Glutamatergic neuron (in vitro differentiated cells): ENCODE results near the gene SUGCT. TPM values are rescaled to one million over a fixed set of nuclear protein-coding genes. Genes with fewer than 3 reads are reported as not detected.

ENCODE experiments used
- DNase-seq: peaks from one replicate; pipeline ENCODE4 v3.0.0; 2022
- H3K27ac Mint-ChIP-seq: one replicate; pipeline ENCODE4 v1.8.0; 2020; ENCODE audit warnings: mild to moderate bottlenecking, mixed read lengths, inconsistent platforms; ENCODE audit not compliant: unreplicated experiment
- H3K27me3 Mint-ChIP-seq: one replicate; pipeline ENCODE4 v1.8.0; 2020; ENCODE audit warnings: mild to moderate bottlenecking, moderate library complexity, mixed read lengths, inconsistent platforms; ENCODE audit not compliant: unreplicated experiment
- H3K36me3 Mint-ChIP-seq: one replicate; pipeline ENCODE4 v1.8.0; 2020; ENCODE audit warnings: mild to moderate bottlenecking, mixed read lengths, inconsistent platforms; ENCODE audit not compliant: unreplicated experiment
- H3K4me1 Mint-ChIP-seq: one replicate; pipeline ENCODE4 v1.8.0; 2020; ENCODE audit warnings: mild to moderate bottlenecking, low read depth, mixed read lengths, inconsistent platforms; ENCODE audit not compliant: unreplicated experiment
- H3K4me3 Mint-ChIP-seq: one replicate; pipeline ENCODE4 v1.8.0; 2020; ENCODE audit warnings: mild to moderate bottlenecking, mixed read lengths, inconsistent platforms; ENCODE audit not compliant: unreplicated experiment
- H3K9me3 Mint-ChIP-seq: one replicate; pipeline ENCODE4 v1.8.0; 2020; ENCODE audit warnings: mild to moderate bottlenecking, moderate library complexity, mixed read lengths, inconsistent platforms; ENCODE audit not compliant: unreplicated experiment
- total RNA-seq: library from RNA; stranded (reverse); fragmentation: NEBNext Ultra II Directional; extraction: Animal tissue kit (Norgen Biotek cat#: 25700); gene quantifications from one replicate; pipeline ENCODE4 v1.2.1, GENCODE V29; 2021; ENCODE audit not compliant: unreplicated experiment
- TF ChIP-seq, protein P1 (sequence below): fragments of 200-600 bp; sonication (generic); IDR thresholded peaks from one replicate; pipeline ENCODE4 v1.5.0; 2021; ENCODE audit not compliant: partially characterized antibody, unreplicated experiment

The SUGCT gene
- total RNA-seq, 1 donor from 2014 or later, result 1.2 TPM

DNA sequence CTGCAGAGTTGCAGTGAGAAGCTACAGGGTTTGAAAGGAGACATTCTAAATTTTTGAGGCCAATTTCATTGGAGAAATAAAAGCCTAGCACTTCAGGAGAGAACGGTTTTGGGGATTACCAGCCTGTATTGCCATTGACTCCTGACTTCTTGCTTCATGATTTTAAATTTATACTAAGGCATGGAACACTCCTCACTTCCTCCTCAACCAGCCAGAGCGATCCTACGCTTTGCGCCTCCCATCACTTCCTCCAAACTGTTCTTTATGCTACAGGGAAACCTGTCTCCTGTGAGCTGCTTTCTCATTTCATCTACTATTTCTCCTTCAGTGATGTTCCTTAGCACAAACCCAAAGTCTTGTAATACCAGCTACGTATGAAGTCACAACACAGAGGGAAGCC is 495.1 kb downstream of the SUGCT start:
- H3K4me3 Mint-ChIP-seq, result no peak overlapping the region
- H3K27me3 Mint-ChIP-seq, result no peaks in the 10 kb centered on the region
- no peaks in the 10 kb centered on the region for H3K36me3 Mint-ChIP-seq
- H3K9me3 Mint-ChIP-seq, result no peaks in the 10 kb centered on the region
- DNase-seq, result no peak
- H3K4me1 Mint-ChIP-seq, result peaks cover 2% of the 10 kb centered on the region
- TF ChIP-seq, protein P1, sequence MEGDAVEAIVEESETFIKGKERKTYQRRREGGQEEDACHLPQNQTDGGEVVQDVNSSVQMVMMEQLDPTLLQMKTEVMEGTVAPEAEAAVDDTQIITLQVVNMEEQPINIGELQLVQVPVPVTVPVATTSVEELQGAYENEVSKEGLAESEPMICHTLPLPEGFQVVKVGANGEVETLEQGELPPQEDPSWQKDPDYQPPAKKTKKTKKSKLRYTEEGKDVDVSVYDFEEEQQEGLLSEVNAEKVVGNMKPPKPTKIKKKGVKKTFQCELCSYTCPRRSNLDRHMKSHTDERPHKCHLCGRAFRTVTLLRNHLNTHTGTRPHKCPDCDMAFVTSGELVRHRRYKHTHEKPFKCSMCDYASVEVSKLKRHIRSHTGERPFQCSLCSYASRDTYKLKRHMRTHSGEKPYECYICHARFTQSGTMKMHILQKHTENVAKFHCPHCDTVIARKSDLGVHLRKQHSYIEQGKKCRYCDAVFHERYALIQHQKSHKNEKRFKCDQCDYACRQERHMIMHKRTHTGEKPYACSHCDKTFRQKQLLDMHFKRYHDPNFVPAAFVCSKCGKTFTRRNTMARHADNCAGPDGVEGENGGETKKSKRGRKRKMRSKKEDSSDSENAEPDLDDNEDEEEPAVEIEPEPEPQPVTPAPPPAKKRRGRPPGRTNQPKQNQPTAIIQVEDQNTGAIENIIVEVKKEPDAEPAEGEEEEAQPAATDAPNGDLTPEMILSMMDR, result no peak
- H3K27ac Mint-ChIP-seq, result no peak overlapping the region

DNA sequence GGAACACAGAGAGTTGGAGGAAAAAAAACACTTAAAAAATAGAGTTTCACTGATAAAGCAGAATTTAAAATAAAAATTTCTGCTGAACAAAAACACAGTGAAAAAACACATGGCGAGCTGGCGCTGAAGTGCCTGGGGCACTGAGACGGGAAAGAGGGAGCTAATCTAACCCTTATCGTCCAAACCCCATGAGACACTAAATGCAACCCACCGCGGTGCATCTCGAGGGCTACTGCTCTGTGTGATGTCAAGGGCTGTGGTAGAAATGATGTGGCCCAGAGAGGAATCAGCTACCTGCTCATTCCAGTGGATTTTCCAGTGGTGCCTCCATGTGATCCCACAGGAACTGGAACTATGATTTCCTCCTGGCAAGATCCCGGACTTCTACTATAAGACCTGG is 499.3 kb downstream of the SUGCT start:
- no peaks in the 10 kb centered on the region for H3K36me3 Mint-ChIP-seq
- no peak overlapping the region for H3K4me3 Mint-ChIP-seq
- TF ChIP-seq, protein P1, result no peak
- H3K27ac Mint-ChIP-seq, result no peak overlapping the region
- no peaks in the 10 kb centered on the region for H3K9me3 Mint-ChIP-seq
- DNase-seq, result no peak
- peaks cover 1% of the 10 kb centered on the region for H3K27me3 Mint-ChIP-seq
- H3K4me1 Mint-ChIP-seq, result no peaks in the 10 kb centered on the region

DNA sequence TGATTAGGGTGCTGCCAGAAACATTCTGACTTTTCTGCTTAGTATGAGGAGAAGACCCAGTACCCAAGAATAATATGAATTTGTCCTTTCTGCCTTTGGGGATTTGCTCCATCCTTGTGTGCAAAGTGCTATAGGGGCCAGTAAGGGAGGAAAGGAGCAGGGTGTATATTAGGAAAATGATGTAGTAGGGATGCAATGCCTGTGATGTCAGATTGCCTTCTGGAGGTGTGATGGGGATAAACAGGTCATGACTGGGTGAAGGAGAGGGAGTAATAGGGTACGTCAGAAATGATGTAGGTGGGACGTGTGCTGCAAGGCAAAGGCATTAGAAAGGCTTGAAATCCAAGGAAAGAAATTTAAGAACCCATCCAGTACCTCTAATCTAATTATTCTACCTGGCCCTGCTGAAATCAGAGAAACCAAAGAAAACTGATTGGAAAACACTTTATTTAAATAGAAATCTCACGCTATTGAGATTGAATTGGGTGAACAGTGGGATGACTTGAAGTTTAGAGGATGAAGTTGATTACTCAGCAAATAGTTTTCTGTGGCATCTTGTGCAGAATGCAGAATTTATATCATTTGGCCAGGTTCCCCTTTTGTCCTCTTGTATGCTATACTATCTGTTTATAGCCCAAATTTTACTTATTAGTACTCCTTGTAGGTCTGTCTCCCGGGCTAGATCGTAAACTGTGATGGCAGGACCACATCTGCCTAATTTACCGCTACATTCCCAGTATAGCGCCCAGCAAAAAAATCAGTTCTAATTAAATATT is 503.9 kb downstream of the SUGCT start:
- no peaks in the 10 kb centered on the region for H3K9me3 Mint-ChIP-seq
- H3K4me3 Mint-ChIP-seq, result no peak overlapping the region
- H3K36me3 Mint-ChIP-seq, result no peaks in the 10 kb centered on the region
- peaks cover 1% of the 10 kb centered on the region for H3K27me3 Mint-ChIP-seq
- DNase-seq, result no peak
- H3K27ac Mint-ChIP-seq, result no peak overlapping the region
- TF ChIP-seq, protein P1, result no peak
- peaks cover 6% of the 10 kb centered on the region for H3K4me1 Mint-ChIP-seq

DNA sequence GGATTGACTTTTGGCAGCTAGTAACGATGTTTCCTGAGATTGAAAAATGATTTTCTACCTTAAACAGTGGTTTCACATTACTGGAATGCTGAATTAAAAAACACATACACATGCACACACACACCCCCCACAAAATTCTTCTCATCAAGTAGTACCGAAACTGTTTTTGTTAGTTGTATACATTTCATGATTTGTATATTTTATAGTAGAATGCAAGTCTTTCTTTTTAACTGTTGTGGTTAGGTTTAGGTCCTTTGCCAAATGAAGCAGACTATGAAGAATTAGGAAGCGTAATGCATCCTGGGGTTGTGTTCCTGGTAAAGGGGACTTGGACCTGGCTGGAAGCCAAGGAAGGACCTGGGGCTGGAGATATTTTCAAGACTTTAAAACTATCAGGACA is 505.8 kb downstream of the SUGCT start:
- no peak overlapping the region for H3K4me3 Mint-ChIP-seq
- H3K4me1 Mint-ChIP-seq, result peaks cover 19% of the 10 kb centered on the region
- H3K27ac Mint-ChIP-seq, result no peak overlapping the region
- TF ChIP-seq, protein P1, result no peak
- H3K27me3 Mint-ChIP-seq, result peaks cover 1% of the 10 kb centered on the region
- no peak for DNase-seq
- H3K36me3 Mint-ChIP-seq, result no peaks in the 10 kb centered on the region
- peaks cover 5% of the 10 kb centered on the region for H3K9me3 Mint-ChIP-seq

DNA sequence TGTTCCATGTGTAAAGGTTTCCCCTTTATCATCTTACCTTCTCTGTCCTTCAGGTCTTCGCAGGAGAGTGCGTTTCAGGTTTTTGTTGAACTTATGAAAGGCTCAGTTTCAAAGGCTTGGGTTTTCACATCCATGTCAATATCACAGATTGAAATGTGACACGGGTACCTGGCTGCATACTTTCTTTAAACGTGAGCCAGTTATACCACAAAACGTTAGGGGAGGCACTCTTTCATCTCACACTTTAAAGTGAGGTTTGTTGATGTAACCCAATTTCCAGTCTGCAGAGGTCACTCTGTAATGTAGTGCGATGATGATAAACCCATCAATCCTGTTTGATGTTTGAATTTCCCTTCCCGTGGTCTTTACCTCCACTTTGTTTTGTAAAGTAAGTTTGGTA is 506.9 kb downstream of the SUGCT start:
- Mint-ChIP-seq H3K27me3 (peaks cover 1% of the 10 kb centered on the region), H3K9me3 (peaks cover 5% of the 10 kb centered on the region), H3K4me1 (peaks cover 19% of the 10 kb centered on the region), H3K36me3 (no peaks in the 10 kb centered on the region), H3K4me3 (no peak overlapping the region), H3K27ac (no peak overlapping the region)
- TF ChIP-seq, protein P1, result no peak
- DNase-seq, result no peak
